MCF 10A (cell line): ENCODE measurements around the gene GLT1D1. TPM values are rescaled to one million over a fixed set of nuclear protein-coding genes. Genes with fewer than 3 reads are reported as not detected.

Experiments used
- BruUV-seq: library from RNA; stranded (reverse); fragments of 400-500 nt; replicated peaks from 2 replicates; lab custom pipeline; 2021; lab: Mats Ljungman, UMichigan
- CTCF ChIA-PET: fragments of 300-600 bp; sonication (Branson Sonifier 250); formaldehyde crosslinking; extraction: SDS; loops from one replicate; lab custom pipeline; 2021; ENCODE audit warnings: antibody characterized with exemption, inconsistent platforms; lab: Yijun Ruan, JAX
- POLR2A ChIA-PET: fragments of 300-600, 350-650 bp; sonication (Branson Sonifier 250); formaldehyde crosslinking; extraction: SDS; loops from one replicate; lab custom pipeline; 2020; ENCODE audit warnings: antibody characterized with exemption, inconsistent platforms; lab: Yijun Ruan, JAX
- DNase-seq: peaks from one replicate; pipeline ENCODE4 v3.0.0-alpha.2; 2018; ENCODE audit not compliant: unreplicated experiment
- H3K27ac Mint-ChIP-seq: one replicate; pipeline ENCODE4 v1.8.0; 2022; ENCODE audit warnings: mild to moderate bottlenecking, low read depth, mixed read lengths; ENCODE audit not compliant: unreplicated experiment
- H3K27me3 Mint-ChIP-seq: one replicate; pipeline ENCODE4 v1.8.0; 2022; ENCODE audit warnings: mixed read lengths; ENCODE audit not compliant: insufficient read depth, unreplicated experiment
- H3K36me3 Mint-ChIP-seq: one replicate; pipeline ENCODE4 v1.8.0; 2022; ENCODE audit warnings: mild to moderate bottlenecking, moderate library complexity, mixed read lengths; ENCODE audit not compliant: insufficient read depth, unreplicated experiment
- H3K4me1 Mint-ChIP-seq: one replicate; pipeline ENCODE4 v1.8.0; 2022; ENCODE audit warnings: mixed read lengths; ENCODE audit not compliant: insufficient read depth, unreplicated experiment
- H3K4me3 Mint-ChIP-seq: one replicate; pipeline ENCODE4 v1.8.0; 2022; ENCODE audit warnings: mild to moderate bottlenecking, moderate library complexity, mixed read lengths; ENCODE audit not compliant: unreplicated experiment
- H3K9me3 Mint-ChIP-seq: one replicate; pipeline ENCODE4 v1.8.0; 2022; ENCODE audit warnings: mixed read lengths; ENCODE audit not compliant: unreplicated experiment
- intact Hi-C: fragments of 100-400 bp; cut with micrococcal nuclease; formaldehyde crosslinking; loops from 2 replicates; pipeline ENCODE4 v1.14.1; 2022
- total RNA-seq: library from RNA; stranded (reverse); gene quantifications from 2 replicates; pipeline ENCODE4 v1.2.3, GENCODE V29; 2022
- TF ChIP-seq, protein P1 (sequence below): fragments of 200-600 bp; IDR thresholded peaks from one replicate; pipeline ENCODE4 v1.8.0; 2022; ENCODE audit warnings: antibody characterized with exemption, mild to moderate bottlenecking; ENCODE audit not compliant: unreplicated experiment

GLT1D1 gene
- total RNA-seq, 1 experiment from 2014 or later, result not detected

- POLR2A ChIA-PET, result no interaction called here
- BruUV-seq, result no TSS peak
- TF ChIP-seq, protein P1, sequence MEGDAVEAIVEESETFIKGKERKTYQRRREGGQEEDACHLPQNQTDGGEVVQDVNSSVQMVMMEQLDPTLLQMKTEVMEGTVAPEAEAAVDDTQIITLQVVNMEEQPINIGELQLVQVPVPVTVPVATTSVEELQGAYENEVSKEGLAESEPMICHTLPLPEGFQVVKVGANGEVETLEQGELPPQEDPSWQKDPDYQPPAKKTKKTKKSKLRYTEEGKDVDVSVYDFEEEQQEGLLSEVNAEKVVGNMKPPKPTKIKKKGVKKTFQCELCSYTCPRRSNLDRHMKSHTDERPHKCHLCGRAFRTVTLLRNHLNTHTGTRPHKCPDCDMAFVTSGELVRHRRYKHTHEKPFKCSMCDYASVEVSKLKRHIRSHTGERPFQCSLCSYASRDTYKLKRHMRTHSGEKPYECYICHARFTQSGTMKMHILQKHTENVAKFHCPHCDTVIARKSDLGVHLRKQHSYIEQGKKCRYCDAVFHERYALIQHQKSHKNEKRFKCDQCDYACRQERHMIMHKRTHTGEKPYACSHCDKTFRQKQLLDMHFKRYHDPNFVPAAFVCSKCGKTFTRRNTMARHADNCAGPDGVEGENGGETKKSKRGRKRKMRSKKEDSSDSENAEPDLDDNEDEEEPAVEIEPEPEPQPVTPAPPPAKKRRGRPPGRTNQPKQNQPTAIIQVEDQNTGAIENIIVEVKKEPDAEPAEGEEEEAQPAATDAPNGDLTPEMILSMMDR, result no peak
- intact Hi-C loops, result no loop called here
- DNase-seq, result no peak
- Mint-ChIP-seq H3K4me1 (peaks cover 26% of the 10 kb centered on the region), H3K4me3 (no peak overlapping the region), H3K27me3 (no peaks in the 10 kb centered on the region), H3K9me3 (no peaks in the 10 kb centered on the region), H3K36me3 (peaks cover 77% of the 10 kb centered on the region), H3K27ac (no peak overlapping the region)
- CTCF ChIA-PET, result interaction anchor here (0.8 to 1.0 kb wide), 2 partner anchors 23 to 931 kb away, joined by 3 to 4 read pairs; no protein-coding TSS in a partner anchor
Observed at GRCh38 chr12:128806573-128806972, 46.7 kb upstream of the GLT1D1 start.

- POLR2A ChIA-PET, result no interaction called here
- Mint-ChIP-seq H3K36me3 (peaks cover 82% of the 10 kb centered on the region), H3K4me1 (peaks cover 20% of the 10 kb centered on the region), H3K9me3 (no peaks in the 10 kb centered on the region), H3K27me3 (no peaks in the 10 kb centered on the region), H3K4me3 (no peak overlapping the region), H3K27ac (no peak overlapping the region)
- TF ChIP-seq, protein P1, result no peak
- no peak for DNase-seq
- intact Hi-C loops, result no loop called here
- no TSS peak for BruUV-seq
- CTCF ChIA-PET, result interaction anchor here (0.8 kb wide), 1 partner anchor 25 kb away, joined by 3 read pairs; no protein-coding TSS in a partner anchor
Observed at GRCh38 chr12:128807161-128807724, 46.0 kb upstream of the GLT1D1 start.

GRCh38 chr12:128808651-128809050 lies 44.6 kb upstream of the GLT1D1 start:
- no peaks in the 10 kb centered on the region for H3K9me3 Mint-ChIP-seq
- peaks cover 13% of the 10 kb centered on the region for H3K4me1 Mint-ChIP-seq
- CTCF ChIA-PET, result no interaction called here
- DNase-seq, result no peak
- intact Hi-C loops, result no loop called here
- no peak overlapping the region for H3K4me3 Mint-ChIP-seq
- no peak overlapping the region for H3K27ac Mint-ChIP-seq
- no TSS peak for BruUV-seq
- TF ChIP-seq, protein P1, result no peak
- H3K36me3 Mint-ChIP-seq, result peaks cover 82% of the 10 kb centered on the region
- H3K27me3 Mint-ChIP-seq, result no peaks in the 10 kb centered on the region
- POLR2A ChIA-PET, result interaction anchor here (1.6 kb wide), 1 partner anchor 15 kb away, joined by 5 read pairs; the partner anchor contains the start of gene SLC15A4

GRCh38 chr12:128810182-128811127 lies 42.8 kb upstream of the GLT1D1 start:
- no TSS peak for BruUV-seq
- Mint-ChIP-seq H3K27ac (no peak overlapping the region), H3K27me3 (no peaks in the 10 kb centered on the region), H3K4me1 (peaks cover 13% of the 10 kb centered on the region), H3K4me3 (peak overlapping the region; percentile 36), H3K9me3 (no peaks in the 10 kb centered on the region), H3K36me3 (peaks cover 81% of the 10 kb centered on the region)
- POLR2A ChIA-PET, result interaction anchor here (0.6 to 1.6 kb wide), 2 partner anchors 13 to 28 kb away, joined by 3 to 5 read pairs (median 3); partner anchors contain the start of gene SLC15A4
- intact Hi-C loops, result no loop called here
- TF ChIP-seq, protein P1, result no peak
- DNase-seq, result no peak
- CTCF ChIA-PET, result interaction anchor here (0.6 to 1.4 kb wide), 3 partner anchors 28 to 1216 kb away, joined by 3 read pairs; no protein-coding TSS in a partner anchor
